ENCODE data around the gene C20orf204.

DNA sequence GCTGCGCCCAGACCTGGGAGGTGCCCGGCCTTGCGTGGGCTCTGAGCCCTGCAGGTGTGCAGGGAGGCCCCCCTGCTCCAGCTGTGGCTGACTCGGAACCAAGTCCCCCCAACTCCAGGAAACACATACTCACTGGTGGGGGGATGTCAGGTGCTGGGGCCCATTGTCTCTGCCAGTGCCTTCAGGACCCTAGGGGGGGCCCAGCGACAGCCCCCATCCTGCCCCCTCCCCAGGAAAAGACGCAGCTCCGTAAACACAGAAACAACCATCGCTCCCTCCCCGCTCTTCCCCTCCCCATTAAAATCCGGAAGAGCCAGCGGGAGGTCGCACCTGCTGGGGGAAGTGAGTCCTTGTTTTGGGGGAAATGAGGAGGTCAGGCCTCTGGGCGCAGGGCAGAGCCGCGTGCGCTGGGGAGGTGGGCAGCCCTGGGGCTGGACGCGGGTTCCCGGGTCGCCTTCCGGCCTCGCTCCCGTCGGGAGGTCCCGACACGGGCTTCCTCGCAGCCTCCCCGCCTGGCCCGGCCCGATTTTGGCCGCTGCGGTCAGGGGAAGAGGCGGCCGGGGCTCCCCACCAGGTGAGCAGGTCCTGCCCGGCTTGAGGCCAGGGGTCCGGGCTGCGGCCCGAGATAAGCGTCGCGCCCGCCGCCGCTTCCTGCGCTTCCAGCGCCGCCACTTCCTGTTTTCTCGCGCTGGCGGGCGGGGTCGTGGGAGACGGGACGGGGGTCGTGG is 6.2 kb downstream of the C20orf204 start:
- TF ChIP-seq, protein P1, sequence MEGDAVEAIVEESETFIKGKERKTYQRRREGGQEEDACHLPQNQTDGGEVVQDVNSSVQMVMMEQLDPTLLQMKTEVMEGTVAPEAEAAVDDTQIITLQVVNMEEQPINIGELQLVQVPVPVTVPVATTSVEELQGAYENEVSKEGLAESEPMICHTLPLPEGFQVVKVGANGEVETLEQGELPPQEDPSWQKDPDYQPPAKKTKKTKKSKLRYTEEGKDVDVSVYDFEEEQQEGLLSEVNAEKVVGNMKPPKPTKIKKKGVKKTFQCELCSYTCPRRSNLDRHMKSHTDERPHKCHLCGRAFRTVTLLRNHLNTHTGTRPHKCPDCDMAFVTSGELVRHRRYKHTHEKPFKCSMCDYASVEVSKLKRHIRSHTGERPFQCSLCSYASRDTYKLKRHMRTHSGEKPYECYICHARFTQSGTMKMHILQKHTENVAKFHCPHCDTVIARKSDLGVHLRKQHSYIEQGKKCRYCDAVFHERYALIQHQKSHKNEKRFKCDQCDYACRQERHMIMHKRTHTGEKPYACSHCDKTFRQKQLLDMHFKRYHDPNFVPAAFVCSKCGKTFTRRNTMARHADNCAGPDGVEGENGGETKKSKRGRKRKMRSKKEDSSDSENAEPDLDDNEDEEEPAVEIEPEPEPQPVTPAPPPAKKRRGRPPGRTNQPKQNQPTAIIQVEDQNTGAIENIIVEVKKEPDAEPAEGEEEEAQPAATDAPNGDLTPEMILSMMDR (IDR thresholded peaks at IDR 0.05): no peak
- TF ChIP-seq POLR2A (IDR thresholded peaks at IDR 0.05): no peak
- TF ChIP-seq POLR2AphosphoS5 (IDR thresholded peaks at IDR 0.05): peak in 1 of 3 donors; percentile 11

Measured in breast epithelium (tissue), 3 donors.